NCI-H748 (cell line): ENCODE data around the gene ZBTB20.

Experiments
- DNase-seq: peaks from one replicate; lab custom pipeline; 2025; ENCODE audit not compliant: unreplicated experiment; lab: John Stamatoyannopoulos, UW

Gene ZBTB20

GRCh38 chr3:114596147-114596546, 550.9 kb downstream of the ZBTB20 start:
- no peak for DNase-seq

GRCh38 chr3:114595522-114596028, 551.5 kb downstream of the ZBTB20 start:
- no peak for DNase-seq

- no peak for DNase-seq
Observed at GRCh38 chr3:114590309-114591047, 556.6 kb downstream of the ZBTB20 start.

- DNase-seq, result no peak
Observed at GRCh38 chr3:114587986-114588385, 559.1 kb downstream of the ZBTB20 start.

- no peak for DNase-seq
Observed at GRCh38 chr3:114586119-114586518, 561.0 kb downstream of the ZBTB20 start.

GRCh38 chr3:114585687-114586086, 561.4 kb downstream of the ZBTB20 start:
- DNase-seq, result no peak

GRCh38 chr3:114584734-114585371, 562.2 kb downstream of the ZBTB20 start:
- no peak for DNase-seq

- DNase-seq, result no peak
Observed at GRCh38 chr3:114582929-114583328, 564.2 kb downstream of the ZBTB20 start.

- no peak for DNase-seq
Observed at GRCh38 chr3:114572364-114573062, 574.6 kb downstream of the ZBTB20 start.

GRCh38 chr3:114571363-114571762, 575.7 kb downstream of the ZBTB20 start:
- no peak for DNase-seq

GRCh38 chr3:114569186-114569585, 577.9 kb downstream of the ZBTB20 start:
- no peak for DNase-seq

- peak; percentile 60 for DNase-seq
Observed at GRCh38 chr3:114567771-114568170, 579.3 kb downstream of the ZBTB20 start.

GRCh38 chr3:114566767-114567166, 580.3 kb downstream of the ZBTB20 start:
- DNase-seq, result no peak

GRCh38 chr3:114566162-114566755, 580.8 kb downstream of the ZBTB20 start:
- no peak for DNase-seq

- no peak for DNase-seq
Observed at GRCh38 chr3:114565216-114565615, 581.9 kb downstream of the ZBTB20 start.

GRCh38 chr3:114563720-114564119, 583.4 kb downstream of the ZBTB20 start:
- no peak for DNase-seq

GRCh38 chr3:114562557-114562956, 584.5 kb downstream of the ZBTB20 start:
- DNase-seq, result no peak

GRCh38 chr3:114558271-114558670, 588.8 kb downstream of the ZBTB20 start:
- DNase-seq, result no peak

- no peak for DNase-seq
Observed at GRCh38 chr3:114557791-114558190, 589.3 kb downstream of the ZBTB20 start.

GRCh38 chr3:114556657-114557213, 590.4 kb downstream of the ZBTB20 start:
- peak; percentile 0 for DNase-seq

GRCh38 chr3:114554731-114555130, 592.4 kb downstream of the ZBTB20 start:
- DNase-seq, result no peak
